Progenitor cell of endocrine pancreas (in vitro differentiated cells): ENCODE data around the gene BAZ1B. TPM values are rescaled to one million over a fixed set of nuclear protein-coding genes. Genes with fewer than 3 reads are reported as not detected.
"Not testable (repeated sequence)": the region's sequence is repeated elsewhere in the genome, so short reads cannot be mapped to it uniquely, and the experiment has no call there.

Experiments used
- DNase-seq: peaks from one replicate; pipeline ENCODE4 v3.0.0; 2021; ENCODE audit warnings: low spot score; ENCODE audit not compliant: unreplicated experiment
- H3K27ac Mint-ChIP-seq: 2 replicates; pipeline ENCODE4 v1.8.0; 2021; ENCODE audit warnings: mild to moderate bottlenecking, moderate library complexity, mixed read lengths
- H3K27me3 Mint-ChIP-seq: 2 replicates; pipeline ENCODE4 v1.8.0; 2021; ENCODE audit warnings: mixed read lengths
- H3K36me3 Mint-ChIP-seq: 2 replicates; pipeline ENCODE4 v1.8.0; 2022; ENCODE audit warnings: mixed read lengths; ENCODE audit not compliant: insufficient read depth
- H3K4me1 Mint-ChIP-seq: 2 replicates; pipeline ENCODE4 v1.8.0; 2021; ENCODE audit warnings: low read depth, mixed read lengths
- H3K4me3 Mint-ChIP-seq: 2 replicates; pipeline ENCODE4 v1.8.0; 2021; ENCODE audit warnings: low read depth, mild to moderate bottlenecking, moderate library complexity, mixed read lengths
- H3K9me3 Mint-ChIP-seq: 2 replicates; pipeline ENCODE4 v1.8.0; 2021; ENCODE audit warnings: low read depth, mixed read lengths
- total RNA-seq: library from RNA; stranded (reverse); gene quantifications from 2 replicates; pipeline ENCODE4 v1.2.1, GENCODE V29; 2021
- TF ChIP-seq, protein P1 (sequence below): fragments of 200-600 bp; sonication (generic); IDR thresholded peaks from one replicate; pipeline ENCODE4 v1.5.0; 2021; ENCODE audit warnings: antibody characterized with exemption, mild to moderate bottlenecking; ENCODE audit not compliant: unreplicated experiment

Gene BAZ1B
- total RNA-seq, 1 donor from 2014 or later = 92.1 TPM

DNA sequence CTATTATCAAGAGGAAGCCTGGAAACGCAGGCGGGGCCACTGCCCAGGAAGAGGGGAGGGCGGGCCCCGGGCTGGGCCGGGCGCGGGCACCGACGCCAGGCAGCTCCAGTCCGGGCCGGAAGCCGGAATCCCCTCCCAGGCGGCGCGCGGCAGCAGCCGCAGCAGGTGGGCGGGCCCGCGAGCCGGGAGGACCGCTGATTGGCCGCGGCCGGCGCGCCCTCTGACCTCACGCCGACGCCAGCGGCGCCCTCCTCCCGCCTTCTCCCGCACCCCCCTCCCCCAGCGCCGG, 35.0 kb upstream of the BAZ1B start:
- peaks cover 8% of the 10 kb centered on the region for H3K27me3 Mint-ChIP-seq
- DNase-seq = peak; percentile 90
- peak overlapping the region; percentile 97 for H3K27ac Mint-ChIP-seq
- H3K9me3 Mint-ChIP-seq = no peaks in the 10 kb centered on the region
- H3K36me3 Mint-ChIP-seq = peaks cover 5% of the 10 kb centered on the region
- peak overlapping the region; percentile 87 for H3K4me3 Mint-ChIP-seq
- TF ChIP-seq, protein P1, sequence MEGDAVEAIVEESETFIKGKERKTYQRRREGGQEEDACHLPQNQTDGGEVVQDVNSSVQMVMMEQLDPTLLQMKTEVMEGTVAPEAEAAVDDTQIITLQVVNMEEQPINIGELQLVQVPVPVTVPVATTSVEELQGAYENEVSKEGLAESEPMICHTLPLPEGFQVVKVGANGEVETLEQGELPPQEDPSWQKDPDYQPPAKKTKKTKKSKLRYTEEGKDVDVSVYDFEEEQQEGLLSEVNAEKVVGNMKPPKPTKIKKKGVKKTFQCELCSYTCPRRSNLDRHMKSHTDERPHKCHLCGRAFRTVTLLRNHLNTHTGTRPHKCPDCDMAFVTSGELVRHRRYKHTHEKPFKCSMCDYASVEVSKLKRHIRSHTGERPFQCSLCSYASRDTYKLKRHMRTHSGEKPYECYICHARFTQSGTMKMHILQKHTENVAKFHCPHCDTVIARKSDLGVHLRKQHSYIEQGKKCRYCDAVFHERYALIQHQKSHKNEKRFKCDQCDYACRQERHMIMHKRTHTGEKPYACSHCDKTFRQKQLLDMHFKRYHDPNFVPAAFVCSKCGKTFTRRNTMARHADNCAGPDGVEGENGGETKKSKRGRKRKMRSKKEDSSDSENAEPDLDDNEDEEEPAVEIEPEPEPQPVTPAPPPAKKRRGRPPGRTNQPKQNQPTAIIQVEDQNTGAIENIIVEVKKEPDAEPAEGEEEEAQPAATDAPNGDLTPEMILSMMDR = no peak
- H3K4me1 Mint-ChIP-seq = peaks cover 18% of the 10 kb centered on the region

DNA sequence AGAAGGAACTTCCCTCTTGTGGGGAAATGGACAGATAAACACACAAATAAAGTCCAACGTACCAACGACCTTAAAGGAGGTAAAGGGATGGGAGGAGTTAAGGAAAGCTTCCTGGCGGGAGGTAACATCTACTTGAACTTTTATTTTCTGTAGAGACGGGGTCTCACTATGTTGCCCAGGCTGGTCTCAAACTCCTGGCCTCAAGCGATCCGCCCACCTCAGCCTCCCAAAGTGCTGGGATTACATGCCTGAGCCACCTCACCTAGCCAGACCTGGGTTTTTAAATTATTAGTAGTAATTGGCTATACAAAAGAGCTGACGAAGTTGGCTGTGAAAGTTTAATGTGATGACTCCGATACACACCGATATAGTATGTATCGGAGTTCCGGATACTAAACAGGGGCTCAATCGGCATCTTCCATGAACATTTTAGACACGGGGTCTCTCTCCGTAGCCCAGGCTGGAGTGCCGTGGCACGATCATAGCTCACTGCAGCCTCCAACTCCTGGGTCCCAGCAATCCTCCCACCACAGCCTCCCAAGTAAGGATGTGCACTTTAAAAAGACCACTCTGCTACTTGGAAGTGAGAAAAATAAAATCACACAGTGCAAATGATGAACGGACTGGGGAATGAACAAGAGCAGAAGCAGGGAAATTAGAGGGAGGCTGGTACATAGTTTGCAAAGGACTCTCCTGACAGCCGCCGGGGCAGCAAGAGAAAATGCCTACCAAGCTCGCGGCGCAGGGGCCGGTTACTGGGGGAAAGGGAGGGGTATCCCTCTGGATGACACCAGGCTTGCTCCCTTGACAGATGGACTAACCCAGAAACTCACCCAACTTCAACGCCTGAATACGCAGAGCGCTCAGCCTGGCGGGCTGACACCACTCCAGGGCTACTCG, 34.4 kb upstream of the BAZ1B start:
- peak overlapping the region; percentile 94 for H3K27ac Mint-ChIP-seq
- H3K4me3 Mint-ChIP-seq = peak overlapping the region; percentile 87
- H3K27me3 Mint-ChIP-seq = peaks cover 8% of the 10 kb centered on the region
- no peaks in the 10 kb centered on the region for H3K9me3 Mint-ChIP-seq
- peaks cover 6% of the 10 kb centered on the region for H3K36me3 Mint-ChIP-seq
- H3K4me1 Mint-ChIP-seq = peaks cover 18% of the 10 kb centered on the region
- TF ChIP-seq, protein P1 = no peak
- DNase-seq = no peak

DNA sequence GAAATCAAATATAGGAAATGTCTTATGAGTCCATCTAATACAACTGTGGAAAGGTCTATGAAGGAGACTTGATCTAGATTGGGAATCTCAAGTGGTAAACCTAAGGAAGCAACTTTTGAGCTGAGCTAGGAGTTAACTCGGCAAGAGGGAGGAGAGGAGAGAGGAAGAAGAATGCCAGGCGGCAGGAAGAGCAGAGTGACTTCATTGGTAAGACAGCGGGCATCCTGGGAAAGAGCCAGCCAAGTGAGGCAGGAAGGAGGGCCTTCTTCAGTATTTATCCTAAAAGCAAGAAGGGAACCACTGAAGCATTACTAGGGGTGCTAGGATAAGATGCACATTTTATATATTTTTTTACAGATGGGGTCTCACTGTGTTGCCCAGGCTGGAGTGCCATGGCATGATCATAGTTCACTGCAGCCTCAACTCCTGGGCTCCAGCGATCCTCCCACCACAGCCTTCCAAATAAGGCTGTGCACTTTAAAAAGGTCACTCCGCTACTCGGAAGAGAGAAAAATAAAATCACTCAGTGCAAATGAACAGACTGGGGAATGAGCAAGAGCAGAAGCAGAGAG, 33.4 kb upstream of the BAZ1B start:
- Mint-ChIP-seq H3K4me3 (peak overlapping the region; percentile 87), H3K27ac (peak overlapping the region; percentile 94)

DNA sequence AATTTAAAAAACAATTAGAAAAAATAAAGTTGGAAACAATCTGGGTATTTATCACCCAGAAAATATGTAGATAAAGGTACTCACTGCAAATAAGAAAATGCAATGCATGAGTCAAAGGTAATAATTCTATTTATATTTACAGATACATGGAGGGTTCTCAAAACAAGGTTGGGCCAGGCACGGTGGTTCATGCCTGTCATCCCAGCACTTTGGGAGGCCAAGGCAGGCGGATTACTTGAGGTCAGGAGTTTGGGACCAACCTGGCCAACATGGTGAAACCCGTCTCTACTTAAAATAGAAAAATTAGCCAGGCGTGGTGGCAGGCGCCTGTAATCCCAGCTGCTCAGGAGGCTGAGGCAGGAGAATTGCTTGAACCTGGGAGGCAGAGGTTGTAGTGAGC, 28.0 kb upstream of the BAZ1B start:
- H3K27me3 Mint-ChIP-seq, DNase-seq, H3K4me3 Mint-ChIP-seq, H3K27ac Mint-ChIP-seq, H3K9me3 Mint-ChIP-seq: not testable (repeated sequence)
- Mint-ChIP-seq H3K36me3 (peaks cover 18% of the 10 kb centered on the region), H3K4me1 (peaks cover 10% of the 10 kb centered on the region)

More for the DNA sequence above, 33.4 kb upstream of the BAZ1B start:
- peaks cover 18% of the 10 kb centered on the region for H3K4me1 Mint-ChIP-seq
- peaks cover 6% of the 10 kb centered on the region for H3K27me3 Mint-ChIP-seq
- TF ChIP-seq, protein P1 = no peak
- DNase-seq = no peak
- H3K36me3 Mint-ChIP-seq = peaks cover 8% of the 10 kb centered on the region
- H3K9me3 Mint-ChIP-seq = no peaks in the 10 kb centered on the region

DNA sequence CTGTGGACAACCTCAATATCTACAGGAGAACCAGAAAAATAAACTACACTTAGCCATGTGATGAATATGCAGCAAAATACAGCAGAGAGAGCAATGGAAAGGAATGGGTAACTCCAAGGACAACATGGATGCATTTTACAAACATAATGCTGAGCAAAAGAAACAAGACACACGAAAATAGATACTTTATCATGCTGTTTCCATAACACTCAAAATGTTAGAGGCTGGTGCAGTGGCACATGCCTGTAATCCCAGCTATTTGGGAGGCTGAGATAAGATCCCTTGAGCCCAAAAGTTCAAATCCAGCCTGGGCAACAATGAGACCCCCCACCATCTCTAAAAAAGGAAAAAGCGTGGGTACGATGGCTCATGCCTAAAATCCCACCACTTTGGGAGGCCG, 27.1 kb upstream of the BAZ1B start:
- Mint-ChIP-seq H3K9me3 (no peaks in the 10 kb centered on the region), H3K4me1 (peaks cover 5% of the 10 kb centered on the region), H3K27me3 (no peaks in the 10 kb centered on the region), H3K27ac (no peak overlapping the region), H3K36me3 (peaks cover 18% of the 10 kb centered on the region), H3K4me3 (no peak overlapping the region)
- no peak for DNase-seq
- TF ChIP-seq, protein P1 = no peak
